ENCODE data around the gene CEP72.
"Not testable (repeated sequence)": the region's sequence is repeated elsewhere in the genome, so short reads cannot be mapped to it uniquely, and the experiment has no call there.

- TF ChIP-seq CTCF (IDR thresholded peaks at IDR 0.05); POLR2A (IDR thresholded peaks at IDR 0.05); POLR2AphosphoS5 (IDR thresholded peaks at IDR 0.05); EP300 (IDR thresholded peaks at IDR 0.05; ENCODE audit: low read depth): not testable (repeated sequence)
Measured at GRCh38 chr5:688348-689010, 76.3 kb downstream of the CEP72 start.

All from transverse colon (tissue), 4 donors.